Keratinocyte (primary cell): ENCODE measurements around the gene P2RX3.

Experiments
- CTCF ChIP-seq, 3 experiments: IDR thresholded peaks in 1 of 3; conservative IDR thresholded peaks in 1 of 3; optimal IDR thresholded peaks in 1 of 3; 2 replicates in 2 of 3; 3 replicates in 1 of 3; pipeline versions ENCODE3 to v1.5.1; 2011; ENCODE audit warnings: low read length in 3 of 3, mild to moderate bottlenecking in 3 of 3, moderate library complexity in 2 of 3, control low read depth in 1 of 3, inconsistent platforms in 1 of 3; ENCODE audit not compliant: insufficient read depth in 2 of 3; ENCODE audit errors: extremely low read depth in 1 of 3
- EZH2 ChIP-seq: IDR thresholded peaks from one replicate; pipeline ENCODE4 v1.6.1; 2012; ENCODE audit warnings: inconsistent platforms, mild to moderate bottlenecking, low read length, moderate library complexity

GRCh38 chr11:57417056-57417455, 78.9 kb downstream of the P2RX3 start:
- TF ChIP-seq CTCF (optimal IDR thresholded peaks at IDR 0.05 in 1 of 3, IDR thresholded peaks at IDR 0.05 in 1 of 3, conservative IDR thresholded peaks at IDR 0.05 in 1 of 3; ENCODE audit: extremely low read depth in 1 of 3, insufficient read depth in 2 of 3, low read length in 3 of 3) (no peak), EZH2 (no peak)
